PC-3 (cell line): Measurements from ENCODE around the gene CD274. TPM values are rescaled to one million over a fixed set of nuclear protein-coding genes. Genes with fewer than 3 reads are reported as not detected.
A peak's percentile ranks its signal among the peaks of the same experiment; 100 is the strongest.
"Not testable (repeated sequence)": the region's sequence is repeated elsewhere in the genome, so short reads cannot be mapped to it uniquely, and the experiment has no call there.

Source experiments
- ATAC-seq: fragments of 200-7000 bp; cut with Tn5 transposase; 2 replicates; pipeline ENCODE4 v1.9.1; 2020; ENCODE audit warnings: mild to moderate bottlenecking, moderate library complexity
- BruUV-seq: library from RNA; stranded (reverse); fragments of 400-500 nt; replicated peaks from 2 replicates; lab custom pipeline; 2021; lab: Mats Ljungman, UMichigan
- CTCF ChIA-PET: fragments of 300-600 bp; sonication (Branson Sonifier 250); formaldehyde crosslinking; loops from one replicate; lab custom pipeline; 2022; ENCODE audit warnings: antibody characterized with exemption; lab: Charles Lee
- POLR2A ChIA-PET: fragments of 300-600 bp; sonication (Branson Sonifier 250); formaldehyde crosslinking; loops from one replicate; lab custom pipeline; 2022; ENCODE audit warnings: antibody characterized with exemption; ENCODE audit not compliant: unreplicated experiment; lab: Charles Lee
- DNase-seq: peaks from one replicate; pipeline ENCODE4 v3.0.0-alpha.2; 2015
- H2AFZ ChIP-seq: fragments of 300-600 bp; sonication (generic); 2 replicates; pipeline ENCODE4 v1.6.0; 2016; ENCODE audit warnings: antibody characterized with exemption, low read length
- H3F3A ChIP-seq: fragments of 300-600 bp; sonication (generic); one replicate; pipeline ENCODE4 v1.6.0; 2017; ENCODE audit warnings: antibody characterized with exemption, low read length, control low read depth, mild to moderate bottlenecking; ENCODE audit not compliant: unreplicated experiment
- H3K27ac ChIP-seq: fragments of 300-600 bp; sonication (generic); 2 replicates; pipeline ENCODE4 v1.5.1; 2016; ENCODE audit warnings: mild to moderate bottlenecking, low read length
- H3K27me3 ChIP-seq: fragments of 300-600 bp; sonication (generic); 2 replicates; pipeline ENCODE4 v1.6.1; 2016; ENCODE audit warnings: low read length, mixed read lengths
- H3K36me3 ChIP-seq: fragments of 300-600 bp; sonication (generic); 2 replicates; pipeline ENCODE4 v1.6.1; 2016; ENCODE audit warnings: low read depth, mixed run types, low read length, mixed read lengths
- H3K4me1 ChIP-seq: fragments of 300-600 bp; sonication (generic); 2 replicates; pipeline ENCODE4 v1.5.1; 2016; ENCODE audit warnings: low read length; ENCODE audit not compliant: insufficient read depth
- H3K4me2 ChIP-seq: fragments of 300-600 bp; sonication (generic); 2 replicates; pipeline ENCODE4 v1.6.0; 2016; ENCODE audit warnings: low read length
- H3K4me3 ChIP-seq: fragments of 300-600 bp; sonication (generic); 2 replicates; pipeline ENCODE4 v1.5.1; 2016; ENCODE audit warnings: mild to moderate bottlenecking, low read length, mixed read lengths
- H3K79me2 ChIP-seq: fragments of 300-600 bp; sonication (generic); 2 replicates; pipeline ENCODE4 v1.6.1; 2017; ENCODE audit warnings: low read length, mixed read lengths
- H3K9ac ChIP-seq: fragments of 300-600 bp; sonication (generic); 2 replicates; pipeline ENCODE4 v1.6.0; 2016; ENCODE audit warnings: mild to moderate bottlenecking, low read length
- H3K9me2 ChIP-seq: fragments of 300-600 bp; sonication (generic); replicated peaks from 2 replicates; pipeline ENCODE4 v1.6.1; 2016; ENCODE audit warnings: mixed run types, low read length, mixed read lengths
- H3K9me3 ChIP-seq: fragments of 300-600 bp; sonication (generic); 2 replicates; pipeline ENCODE4 v1.6.1; 2016; ENCODE audit warnings: low read length, mixed read lengths
- H4K20me1 ChIP-seq: fragments of 300-600 bp; sonication (generic); 2 replicates; pipeline ENCODE4 v1.6.1; 2016; ENCODE audit warnings: low read length, mixed read lengths
- CTCF ChIP-seq: fragments of 300-600 bp; sonication (generic); conservative IDR thresholded peaks from 2 replicates; pipeline ENCODE4 v1.5.1; 2017; ENCODE audit warnings: antibody characterized with exemption, low read depth, mild to moderate bottlenecking, low read length
- EZH2 ChIP-seq: fragments of 300-600 bp; sonication (generic); IDR thresholded peaks from one replicate; pipeline ENCODE4 v1.6.1; 2017; ENCODE audit warnings: antibody characterized with exemption, mild to moderate bottlenecking, low read length; ENCODE audit not compliant: unreplicated experiment
- intact Hi-C: fragments of 100-400 bp; cut with micrococcal nuclease; formaldehyde crosslinking; loops from 2 replicates; pipeline ENCODE4 v1.9.0; 2023
- total RNA-seq: library from RNA; depleted of rRNA; stranded (reverse); fragments of >200 nt; gene quantifications from 2 replicates; pipeline ENCODE4 v1.2.3, GENCODE V29; 2014

Gene CD274
- total RNA-seq, 1 experiment from 2014 or later, result 3.8 TPM

DNA sequence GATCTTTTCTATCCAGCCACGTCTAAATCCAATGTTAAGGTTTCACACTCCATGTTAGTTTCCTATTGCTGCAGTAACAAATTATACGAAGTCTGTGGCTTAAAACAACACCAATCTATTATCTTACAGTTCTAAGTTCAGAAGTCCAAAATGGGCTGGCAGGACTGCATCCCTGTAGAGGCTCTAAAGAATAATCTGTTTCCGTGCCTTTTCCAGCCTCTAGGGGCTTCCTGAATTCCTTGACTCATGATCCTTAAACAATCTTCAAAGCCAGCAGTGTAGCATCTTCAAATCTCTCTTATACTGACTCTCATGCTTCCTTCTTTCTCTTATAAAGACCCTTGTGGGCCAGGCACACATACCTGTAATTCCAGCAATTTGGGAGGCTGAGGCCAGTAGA is 19.4 kb upstream of the CD274 start:
- 0 out of 2 replicates have a peak, but pooled peaks cover 5% of the 10 kb centered on the region for H3K36me3 ChIP-seq
- no peak overlapping the region for H3K4me3 ChIP-seq
- ATAC-seq, result no peak; the same call in 1 of the 2 replicates
- CTCF ChIA-PET, result no interaction called here
- H3F3A ChIP-seq, result no peaks in the 10 kb centered on the region
- H3K27me3 ChIP-seq, result no peaks in the 10 kb centered on the region
- POLR2A ChIA-PET, result no interaction called here
- H3K9me2 ChIP-seq, result no peaks in the 10 kb centered on the region
- no peaks in the 10 kb centered on the region for H3K79me2 ChIP-seq
- H3K4me2 ChIP-seq, result no peak overlapping the region
- H3K27ac ChIP-seq, result no peak overlapping the region
- H2AFZ ChIP-seq, result no peak overlapping the region
- intact Hi-C loops, result no loop called here
- no TSS peak for BruUV-seq
- no peaks in the 10 kb centered on the region for H4K20me1 ChIP-seq
- H3K4me1 ChIP-seq, result peaks cover 7% of the 10 kb centered on the region; the same call in 1 of the 2 replicates
- H3K9me3 ChIP-seq, result no peaks in the 10 kb centered on the region
- DNase-seq, result peak; percentile 18
- no peak overlapping the region for H3K9ac ChIP-seq
- no peak for TF ChIP-seq EZH2
- TF ChIP-seq CTCF, result peak; percentile 21; the same call in 1 of the 2 replicates

- CTCF ChIA-PET, H3K36me3 ChIP-seq, H3K4me2 ChIP-seq, H3K4me3 ChIP-seq, DNase-seq, POLR2A ChIA-PET, H3K79me2 ChIP-seq, H4K20me1 ChIP-seq, H3K9me2 ChIP-seq, ATAC-seq, H3K9me3 ChIP-seq, H3F3A ChIP-seq, H2AFZ ChIP-seq, H3K27ac ChIP-seq, intact Hi-C loops, BruUV-seq, H3K27me3 ChIP-seq, H3K9ac ChIP-seq: not testable (repeated sequence)
- H3K4me1 ChIP-seq, result peaks cover 18% of the 10 kb centered on the region
Observed at GRCh38 chr9:5432890-5433289, 17.5 kb upstream of the CD274 start.

- H4K20me1 ChIP-seq, H3K27me3 ChIP-seq, CTCF ChIA-PET, H3F3A ChIP-seq, BruUV-seq, H3K9me3 ChIP-seq, H2AFZ ChIP-seq, H3K4me2 ChIP-seq, DNase-seq, POLR2A ChIA-PET, H3K4me3 ChIP-seq, H3K79me2 ChIP-seq, H3K27ac ChIP-seq, H3K9me2 ChIP-seq, intact Hi-C loops, ATAC-seq, H3K9ac ChIP-seq, H3K36me3 ChIP-seq: not testable (repeated sequence)
- peaks cover 23% of the 10 kb centered on the region for H3K4me1 ChIP-seq
Observed at GRCh38 chr9:5433328-5433727, 17.0 kb upstream of the CD274 start.

DNA sequence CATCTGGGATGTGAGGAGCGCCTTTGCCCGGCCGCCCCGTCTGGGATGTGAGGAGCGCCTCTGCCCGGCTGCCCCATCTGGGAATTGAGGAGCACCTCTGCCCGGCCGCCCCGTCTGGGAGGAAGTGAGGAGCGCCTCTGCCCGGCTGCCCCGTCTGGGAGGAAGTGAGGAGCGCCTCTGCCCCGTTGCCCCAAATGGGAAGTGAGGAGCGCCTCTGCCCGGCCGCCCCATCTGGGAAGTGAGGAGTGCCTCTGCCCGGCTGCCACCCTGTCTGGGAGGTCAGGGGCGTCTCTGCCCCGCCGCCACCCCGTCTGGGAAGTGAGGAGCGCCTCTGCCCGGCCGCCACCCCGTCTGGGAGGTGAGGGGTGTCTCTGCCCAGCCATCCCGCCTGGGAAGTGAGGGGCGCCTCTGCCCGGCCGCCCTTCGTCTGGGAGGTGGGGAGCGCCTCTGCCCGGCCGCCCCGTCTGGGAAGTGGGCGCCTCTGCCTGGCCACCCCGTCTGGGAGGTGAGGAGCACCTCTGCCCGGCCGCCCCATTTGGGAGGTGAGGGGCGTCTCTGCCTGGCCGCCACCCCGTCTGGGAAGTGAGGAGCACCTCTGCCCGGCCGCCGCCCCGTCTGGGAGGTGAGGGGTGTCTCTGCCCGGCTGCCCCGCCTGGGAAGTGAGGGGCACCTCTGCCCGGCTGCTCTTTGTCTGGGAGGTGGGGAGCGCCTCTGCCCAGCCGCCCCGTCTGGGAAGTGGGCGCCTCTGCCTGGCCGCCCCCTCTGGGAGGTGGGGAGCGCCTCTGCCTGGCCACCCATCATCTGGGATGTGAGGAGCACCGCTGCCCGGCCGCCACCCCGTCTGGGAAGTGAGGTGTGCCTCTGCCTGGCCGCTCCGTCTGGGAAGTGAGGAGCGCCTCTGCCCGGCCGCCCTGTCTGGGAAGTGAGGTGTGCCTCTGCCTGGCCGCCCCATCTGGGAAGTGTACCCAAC is 16.2 kb upstream of the CD274 start:
- H3K27ac ChIP-seq, H3K79me2 ChIP-seq, BruUV-seq, H3K36me3 ChIP-seq, H3K27me3 ChIP-seq, H3F3A ChIP-seq, H3K4me2 ChIP-seq, intact Hi-C loops, ATAC-seq, H2AFZ ChIP-seq, POLR2A ChIA-PET, H3K9ac ChIP-seq, H4K20me1 ChIP-seq, DNase-seq, H3K9me2 ChIP-seq, H3K4me3 ChIP-seq, H3K9me3 ChIP-seq, CTCF ChIA-PET: not testable (repeated sequence)
- H3K4me1 ChIP-seq, result peaks cover 25% of the 10 kb centered on the region
